HG03378 (cell line): Measurements from ENCODE around the gene CBFA2T2.
"Not testable (repeated sequence)": the region's sequence is repeated elsewhere in the genome, so short reads cannot be mapped to it uniquely, and the experiment has no call there.

Experiments
- ATAC-seq: cut with Tn5 transposase; IDR thresholded peaks from one replicate; pipeline ENCODE4 v1.9.1; 2021; ENCODE audit warnings: mild to moderate bottlenecking, moderate library complexity; ENCODE audit not compliant: unreplicated experiment

Gene CBFA2T2

DNA sequence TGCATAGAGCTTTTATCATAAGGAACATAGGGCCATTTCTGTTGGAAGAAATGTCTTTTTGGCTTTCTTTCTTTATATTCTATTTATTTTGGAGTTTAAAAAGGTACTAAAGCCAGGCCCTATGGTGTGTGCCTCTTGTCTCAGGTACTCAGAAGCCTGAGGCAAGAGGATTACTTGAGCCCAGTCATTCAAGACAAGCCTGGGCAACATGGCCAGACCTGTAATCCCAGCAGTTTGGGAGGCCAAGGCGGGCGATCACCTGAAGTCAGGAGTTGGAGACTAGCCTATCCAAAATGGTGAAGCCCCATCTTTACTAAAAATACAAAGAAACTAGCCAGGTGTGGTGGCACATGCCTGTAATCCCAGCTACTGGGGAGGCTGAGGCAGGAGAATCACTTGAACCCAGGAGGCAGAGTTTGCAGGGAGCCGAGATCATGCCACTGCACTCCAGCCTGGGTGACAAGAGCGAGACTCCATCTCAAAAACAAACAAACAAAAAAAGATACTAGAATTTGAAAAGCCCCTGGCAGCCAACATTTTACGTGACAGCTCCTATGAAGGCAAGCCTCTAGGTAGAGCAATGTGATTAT is 80.0 kb downstream of the CBFA2T2 start:
- no peak for ATAC-seq

DNA sequence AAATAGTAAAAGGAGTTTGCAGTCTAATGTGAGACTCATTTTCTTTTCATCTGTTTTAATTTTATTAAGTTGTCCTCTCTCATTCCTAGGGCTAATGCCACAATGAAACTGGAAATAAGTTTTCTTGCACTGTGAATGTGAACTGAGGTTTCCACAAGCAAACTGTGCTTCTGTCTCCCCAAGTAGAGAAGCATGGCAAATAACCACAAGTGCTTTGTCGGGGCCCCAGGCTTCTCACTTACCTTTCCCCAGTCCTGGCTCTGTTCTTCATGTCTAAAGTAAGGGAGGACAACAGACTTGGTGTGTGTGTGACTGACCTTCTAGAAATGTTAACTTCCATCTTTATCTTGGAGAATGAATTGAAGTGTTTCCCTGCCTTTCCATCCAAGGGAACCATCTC is 80.8 kb downstream of the CBFA2T2 start:
- ATAC-seq: no peak

DNA sequence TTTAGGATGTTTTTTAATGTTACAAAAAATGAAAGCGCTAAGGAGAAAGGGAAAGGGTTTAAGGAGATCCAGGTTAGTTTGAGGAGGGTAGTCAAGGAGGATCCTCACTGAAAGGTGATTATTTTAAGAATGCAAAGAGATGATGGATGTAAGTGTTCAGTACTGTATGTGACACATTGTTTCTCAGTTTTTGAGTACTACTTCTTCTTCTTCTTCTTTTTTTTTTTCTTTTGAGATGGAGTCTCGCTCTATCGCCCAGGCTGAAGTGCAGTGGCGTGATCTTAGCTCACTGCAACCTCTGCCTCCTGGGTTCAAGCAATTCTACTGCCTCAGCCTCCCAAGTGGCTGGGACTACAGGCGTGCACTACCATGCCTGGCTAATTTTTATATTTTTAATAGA is 83.4 kb downstream of the CBFA2T2 start:
- ATAC-seq: not testable (repeated sequence)

DNA sequence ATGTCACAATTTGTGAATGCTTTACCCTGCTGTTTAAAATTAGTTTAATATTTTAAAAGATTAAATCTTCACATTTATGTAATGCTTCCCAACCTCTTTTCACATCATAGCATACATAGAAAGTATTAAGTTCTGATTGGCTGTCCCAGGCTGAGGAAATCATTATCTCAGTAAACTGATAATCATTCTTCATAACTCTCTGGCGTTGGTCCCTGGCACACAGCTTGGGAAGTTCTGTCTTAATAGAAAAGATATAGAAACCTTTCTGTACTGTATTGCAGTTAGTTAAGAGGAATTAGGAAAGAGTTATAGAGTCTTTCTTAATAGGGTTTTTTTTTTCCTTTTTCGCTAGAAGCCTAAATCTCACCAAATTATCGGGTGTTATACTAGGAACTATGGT is 85.4 kb downstream of the CBFA2T2 start:
- no peak for ATAC-seq

DNA sequence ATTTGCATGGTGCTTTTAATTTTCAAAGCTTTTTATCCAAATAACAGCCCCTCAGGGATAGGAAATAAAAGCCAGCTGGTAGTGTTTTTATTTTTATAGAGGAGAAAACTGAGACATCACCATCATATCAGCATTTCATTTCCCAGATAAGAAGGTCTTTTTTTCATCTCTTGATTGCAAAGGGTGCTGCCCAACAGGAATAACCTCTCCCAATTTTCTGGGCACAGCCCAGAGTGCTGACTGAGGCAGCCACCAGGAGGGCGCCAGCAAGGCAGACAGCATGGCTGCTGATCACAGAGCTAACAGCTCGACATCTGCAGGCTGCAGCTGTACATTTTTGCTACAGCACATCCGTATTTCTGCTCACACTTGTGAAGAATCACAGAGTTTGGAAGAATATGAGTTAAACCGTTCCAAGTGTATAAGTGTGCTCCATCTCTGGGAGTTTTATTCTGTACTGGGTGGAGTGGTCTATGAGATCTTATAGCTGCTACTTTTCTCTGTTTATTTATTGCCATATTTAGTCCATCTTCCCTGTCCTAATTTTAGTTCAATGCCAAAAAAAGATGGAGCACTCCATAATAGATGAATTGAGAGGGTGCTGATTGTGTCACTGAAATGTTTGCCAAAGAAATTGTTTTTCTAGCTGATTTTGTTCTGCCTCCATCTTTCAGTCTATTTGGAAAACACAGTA is 86.7 kb downstream of the CBFA2T2 start:
- ATAC-seq: no peak

DNA sequence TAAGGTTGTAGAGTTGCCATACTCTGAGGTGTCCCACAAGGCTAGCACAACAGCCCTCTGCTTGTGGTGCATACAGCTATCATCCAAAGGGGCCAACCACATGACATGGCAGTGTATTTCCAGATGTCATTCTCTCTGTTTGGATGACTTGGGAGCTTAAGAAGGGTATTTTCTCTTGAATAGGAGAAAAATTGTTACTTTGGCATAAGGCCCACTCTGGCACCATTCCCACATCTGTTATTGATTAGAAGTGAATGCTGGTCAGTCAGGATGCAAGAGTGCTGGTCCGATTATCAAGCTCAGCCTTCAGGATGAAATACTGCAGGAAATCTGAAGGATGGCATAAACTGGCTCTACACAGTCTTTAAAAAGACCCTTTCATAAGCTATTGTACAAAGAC is 88.6 kb downstream of the CBFA2T2 start:
- no peak for ATAC-seq

DNA sequence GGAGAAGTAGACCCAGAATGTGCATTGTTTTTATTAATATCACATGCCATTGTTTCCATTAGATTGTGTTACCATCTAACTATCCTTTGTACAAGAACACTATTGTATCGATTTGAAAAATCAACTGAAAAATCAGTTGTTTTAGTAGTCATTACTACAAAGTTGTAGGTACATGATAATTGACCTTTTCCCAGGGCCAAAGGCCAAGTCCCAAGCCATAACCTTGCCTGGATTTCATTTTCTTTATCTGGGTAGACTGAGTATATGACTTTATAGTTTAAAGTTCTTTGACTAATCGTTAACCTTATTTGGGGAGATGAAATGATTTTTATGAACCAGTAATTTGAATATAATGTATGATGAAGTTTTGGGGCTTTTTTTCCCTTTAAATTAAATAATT is 93.2 kb downstream of the CBFA2T2 start:
- no peak for ATAC-seq

DNA sequence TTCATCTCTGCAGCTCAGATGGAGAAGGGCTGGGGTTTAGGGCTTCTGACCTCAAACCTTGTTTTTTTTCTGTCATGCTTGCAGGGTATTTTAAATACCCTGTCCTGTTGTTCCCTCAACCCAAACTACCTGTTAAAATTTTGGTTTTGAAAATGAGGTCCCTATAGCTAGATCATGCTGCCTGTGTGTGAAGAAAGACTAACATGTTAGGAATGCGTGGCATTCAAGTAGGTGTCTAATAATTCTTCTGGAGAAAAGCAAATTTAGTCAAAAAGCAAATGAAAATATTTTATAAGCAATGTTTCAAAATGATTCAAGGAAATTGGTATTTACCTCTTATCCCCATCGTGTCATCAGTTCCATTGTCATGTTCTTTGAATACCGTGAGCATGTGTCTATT is 95.1 kb downstream of the CBFA2T2 start:
- no peak for ATAC-seq

DNA sequence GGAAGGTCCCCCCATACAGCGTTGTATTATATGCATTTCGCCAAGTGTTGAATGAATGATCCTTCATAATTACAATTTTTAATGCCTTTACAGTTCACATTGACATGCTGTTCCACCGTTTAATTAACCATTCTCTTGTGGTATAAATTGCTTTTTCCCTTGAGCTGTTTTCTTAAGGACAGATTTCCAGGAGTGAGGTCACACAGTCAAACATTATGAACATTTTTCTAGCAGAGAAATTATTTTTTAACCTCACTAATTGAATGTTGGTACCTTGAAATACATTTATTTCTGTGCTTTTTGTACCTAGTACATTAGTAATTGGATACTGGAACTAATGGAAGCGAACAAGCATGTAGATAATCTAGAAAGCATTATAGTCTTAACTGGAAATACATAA is 95.5 kb downstream of the CBFA2T2 start:
- ATAC-seq: no peak

DNA sequence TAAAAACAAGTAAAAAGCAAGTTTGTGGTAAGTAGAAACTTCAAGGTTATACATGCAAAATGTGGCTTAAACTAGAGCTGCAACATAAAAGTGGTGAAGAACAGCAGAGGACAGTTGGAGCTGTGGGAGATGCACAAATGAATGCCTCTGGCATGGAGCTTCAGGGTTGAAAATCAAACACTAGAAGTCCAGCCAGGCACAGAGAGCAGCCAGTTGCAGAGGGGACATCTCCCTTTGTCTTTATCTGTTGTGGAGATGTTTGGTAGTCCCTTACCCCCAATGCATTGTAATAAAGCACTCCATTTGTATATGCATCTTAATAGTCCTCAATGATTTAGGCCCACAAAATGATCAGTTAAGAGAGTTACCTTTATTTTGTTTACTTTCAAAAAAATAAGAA is 99.2 kb downstream of the CBFA2T2 start:
- no peak for ATAC-seq

DNA sequence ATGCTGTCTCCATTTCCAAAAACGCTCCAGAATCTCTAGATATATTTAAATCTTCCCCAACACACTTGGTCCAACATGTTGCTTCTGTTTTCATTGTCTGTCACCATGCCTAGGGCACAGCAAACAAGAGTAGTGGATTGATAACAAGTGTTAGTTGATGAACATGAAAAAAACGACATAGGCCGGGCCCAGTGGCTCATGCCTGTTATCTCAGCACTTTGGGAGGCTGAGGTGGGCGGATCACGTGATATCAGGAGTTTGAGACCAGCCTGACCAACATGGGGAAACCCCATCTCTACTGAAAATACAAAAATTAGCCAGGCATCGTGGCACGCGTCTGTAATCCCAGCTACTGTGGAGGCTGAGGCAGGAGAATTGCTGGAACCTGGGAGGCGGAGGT is 102.0 kb downstream of the CBFA2T2 start:
- ATAC-seq: not testable (repeated sequence)

DNA sequence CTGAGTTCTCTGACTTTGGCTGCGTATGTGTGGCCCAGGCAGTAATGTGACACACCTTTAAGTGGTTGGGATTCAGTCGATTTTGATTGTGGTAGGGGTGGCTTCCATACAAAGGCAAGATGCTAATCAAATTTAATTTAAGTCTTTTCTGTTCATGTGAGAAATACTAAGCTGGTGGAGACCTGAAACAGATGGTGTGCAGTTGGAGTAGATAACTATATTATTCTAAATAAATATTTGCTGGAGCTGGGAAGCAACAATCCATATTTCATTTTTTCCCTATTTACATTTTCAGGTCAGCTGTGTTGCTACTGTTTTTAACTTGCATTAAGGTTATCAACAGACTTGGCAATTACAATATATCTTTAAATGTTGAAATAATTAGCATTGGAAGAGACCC is 104.8 kb downstream of the CBFA2T2 start:
- ATAC-seq: no peak

DNA sequence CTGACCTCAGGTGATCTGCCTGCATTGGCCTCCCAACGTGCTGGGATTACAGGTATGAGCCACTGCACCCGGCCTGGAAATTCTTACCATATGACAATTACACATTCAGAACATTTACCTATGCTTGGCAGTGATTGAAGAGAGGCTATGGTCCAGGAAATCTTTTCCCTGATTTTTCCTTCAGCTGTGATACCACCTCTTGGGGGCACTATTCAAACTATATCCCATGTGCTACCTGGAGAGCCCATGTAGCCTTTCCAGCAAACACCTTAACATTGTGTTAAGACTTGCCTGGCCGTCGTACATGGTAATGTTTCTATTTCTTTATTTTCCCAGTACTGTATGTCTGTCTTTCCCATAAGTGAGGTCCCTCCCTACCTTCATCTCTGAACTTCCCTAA is 110.5 kb downstream of the CBFA2T2 start:
- ATAC-seq: no peak

DNA sequence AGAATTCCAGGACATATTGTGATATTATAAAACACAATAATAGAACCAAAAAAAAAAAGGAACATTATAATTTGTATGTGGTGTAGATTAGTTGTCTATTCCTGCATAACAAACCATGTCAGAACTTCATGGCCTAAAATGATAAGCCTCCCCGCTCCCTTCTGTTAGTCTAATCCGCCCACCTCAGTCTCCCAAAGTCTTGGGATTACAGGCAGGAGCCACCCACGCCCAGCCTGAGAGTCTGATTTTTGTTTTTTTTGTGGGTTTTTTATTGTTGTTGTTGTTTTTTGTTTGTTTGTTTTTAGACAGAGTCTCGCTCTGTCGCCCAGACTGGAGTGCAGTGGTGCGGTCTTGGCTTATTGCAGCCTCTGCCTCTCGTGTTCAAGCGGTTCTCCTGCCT is 111.1 kb downstream of the CBFA2T2 start:
- ATAC-seq: no peak

DNA sequence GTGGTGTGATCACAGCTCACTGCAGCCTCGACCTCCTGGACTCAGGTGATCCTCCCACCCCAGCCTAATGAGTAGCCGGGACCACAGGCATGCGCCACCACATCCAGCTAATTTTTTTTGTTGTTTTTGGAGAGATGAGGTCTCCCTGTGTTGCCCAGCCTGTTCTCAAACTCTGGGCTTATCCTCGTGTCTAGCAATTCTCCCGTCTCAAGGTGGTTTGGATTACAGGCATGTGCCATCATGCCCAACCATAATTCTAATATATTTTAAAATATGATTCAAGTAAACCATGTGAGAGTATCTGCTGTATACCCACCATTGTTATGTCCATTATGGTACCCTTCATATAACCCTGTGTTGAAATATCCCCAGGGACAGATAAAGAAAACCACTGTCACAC is 112.0 kb downstream of the CBFA2T2 start:
- ATAC-seq: no peak

DNA sequence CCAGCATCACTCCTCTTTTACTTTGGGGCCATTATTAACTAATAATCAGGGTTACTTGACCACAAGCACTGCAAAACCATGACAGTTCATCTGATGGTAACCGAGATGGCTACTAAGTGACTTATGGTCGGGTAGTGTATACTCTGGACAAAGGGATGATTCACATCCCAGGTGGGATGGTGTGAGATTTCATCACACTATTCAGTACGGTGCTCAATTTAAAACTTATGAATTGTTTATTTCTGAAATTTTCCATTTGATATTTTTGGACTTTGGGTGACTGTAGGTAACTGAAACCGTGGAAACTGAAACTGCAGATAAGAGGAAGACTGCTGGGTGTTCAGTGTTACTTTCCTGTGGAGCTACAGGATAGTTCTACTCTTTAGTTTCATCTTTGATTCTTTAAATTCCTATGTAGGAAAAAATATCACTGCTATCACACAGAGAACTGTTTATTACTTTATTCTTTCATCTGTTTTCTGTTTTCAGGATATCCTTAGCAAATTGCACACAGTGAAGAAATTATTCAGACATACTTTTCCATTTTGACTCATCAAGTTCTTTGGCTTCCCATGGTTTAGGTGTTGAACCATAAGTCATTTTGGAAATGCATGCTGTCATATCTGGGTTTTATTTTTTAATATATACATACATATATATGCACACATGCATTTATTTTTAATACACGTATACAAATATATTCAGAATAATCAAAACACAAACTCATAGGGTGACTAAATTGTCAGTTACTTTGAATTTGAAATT is 113.1 kb downstream of the CBFA2T2 start:
- peak; percentile 45 for ATAC-seq

DNA sequence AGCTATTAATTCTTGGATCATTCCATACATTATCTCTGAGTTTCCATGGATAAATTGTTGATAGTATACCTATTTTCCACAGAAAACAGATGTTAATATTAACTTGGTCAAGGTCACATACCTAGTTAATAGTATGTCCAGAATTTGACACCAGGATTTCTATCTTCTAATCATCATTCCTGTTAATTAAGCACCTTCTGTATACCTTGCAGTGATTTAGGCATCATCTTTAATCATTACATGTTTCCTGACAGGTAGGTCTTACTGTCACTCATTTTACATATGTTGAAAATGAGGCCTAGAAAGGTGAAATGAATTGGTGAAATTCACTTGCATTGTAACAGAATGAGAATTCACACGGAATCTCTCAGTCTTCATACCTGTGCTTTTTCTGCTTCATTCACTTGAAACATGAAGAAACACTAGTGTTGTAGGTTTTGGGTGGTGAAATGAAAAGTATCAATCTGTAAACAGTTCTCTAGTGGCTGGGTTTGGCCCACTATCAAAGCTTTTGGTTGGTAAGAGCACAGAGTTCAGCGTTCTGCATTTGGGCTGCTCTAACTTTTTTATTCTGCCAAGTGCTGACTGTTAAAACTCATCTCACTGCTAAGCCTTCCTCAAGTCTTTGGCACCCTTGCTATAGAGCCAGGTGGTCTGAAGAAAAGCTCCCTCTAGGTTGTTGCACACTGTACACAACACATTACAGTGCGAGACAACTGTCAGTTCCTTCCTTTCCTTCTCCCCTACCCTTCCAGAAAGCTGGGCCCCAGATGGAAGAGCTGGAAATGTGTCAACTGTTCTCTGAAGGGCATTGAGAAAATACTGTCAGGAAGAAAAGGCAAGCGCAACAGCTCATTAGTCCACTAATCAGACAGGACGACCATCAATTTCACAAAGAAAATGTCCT is 114.4 kb downstream of the CBFA2T2 start:
- ATAC-seq: no peak

DNA sequence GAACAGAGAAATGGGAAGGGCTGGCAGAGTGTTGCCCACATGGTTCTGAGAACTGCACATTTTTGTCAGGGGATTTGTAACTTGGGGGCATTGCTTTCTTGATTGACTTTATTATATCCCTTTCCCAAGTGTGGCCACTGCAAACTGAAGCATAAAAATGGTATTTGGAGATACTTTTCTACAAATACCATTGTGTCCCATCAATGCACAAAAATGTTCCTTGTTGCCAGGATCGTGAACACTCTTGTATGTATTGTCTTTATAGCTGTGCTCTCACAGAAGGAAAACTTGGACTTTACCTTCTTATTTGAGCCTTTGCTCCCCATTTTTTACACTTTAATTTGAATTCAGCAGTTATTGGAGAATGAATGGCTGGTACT is 115.1 kb downstream of the CBFA2T2 start:
- no peak for ATAC-seq

DNA sequence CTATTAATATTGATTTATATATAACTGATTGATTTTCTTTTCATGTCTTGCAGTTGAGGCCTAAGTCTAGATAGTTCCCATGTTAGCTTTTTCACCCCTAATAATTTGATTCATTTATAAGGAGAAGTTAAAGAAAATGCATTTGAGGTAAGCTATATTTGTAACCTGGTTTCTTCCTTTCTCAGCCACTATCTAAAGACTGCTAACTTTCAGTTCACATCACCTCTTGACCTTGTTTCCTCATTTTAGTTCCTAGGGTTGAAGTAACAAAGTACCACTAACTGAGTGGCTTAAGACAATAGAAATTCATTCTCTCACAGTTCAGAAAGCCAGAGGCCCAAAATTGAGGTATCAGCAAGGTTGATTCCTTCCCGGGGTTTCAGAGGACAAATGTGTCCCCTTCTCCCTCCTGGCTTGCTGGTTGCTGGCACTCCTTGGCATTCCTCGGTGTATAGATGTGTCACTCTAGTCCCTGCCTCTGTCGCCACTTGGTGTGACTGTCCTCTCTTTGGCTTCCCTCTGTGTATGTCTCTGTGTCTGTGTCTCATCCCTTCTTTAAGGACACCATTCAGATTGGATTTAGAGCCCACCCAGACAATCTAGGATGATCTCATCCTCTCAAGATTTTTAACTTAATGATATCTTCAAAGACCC is 116.3 kb downstream of the CBFA2T2 start:
- peak; percentile 70 for ATAC-seq

DNA sequence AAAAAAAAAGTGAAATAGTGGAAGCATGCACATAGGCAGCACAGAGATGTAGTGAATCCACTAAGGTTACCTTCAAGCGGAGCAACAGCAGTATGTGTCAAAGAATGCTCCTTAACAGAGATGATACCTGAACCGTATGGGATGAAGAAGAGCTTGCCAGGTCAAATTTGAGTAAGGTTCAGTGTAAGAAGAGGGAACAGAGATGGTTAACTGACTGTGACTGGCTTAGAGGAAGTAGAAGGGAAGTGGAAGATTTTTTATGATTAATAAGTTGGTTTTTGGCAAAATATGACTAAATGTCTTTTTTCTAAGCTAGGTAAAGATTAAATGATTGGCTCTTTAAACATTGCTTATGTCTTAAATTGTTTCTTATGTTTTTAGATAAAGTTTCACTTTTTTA is 119.6 kb downstream of the CBFA2T2 start:
- ATAC-seq: no peak

DNA sequence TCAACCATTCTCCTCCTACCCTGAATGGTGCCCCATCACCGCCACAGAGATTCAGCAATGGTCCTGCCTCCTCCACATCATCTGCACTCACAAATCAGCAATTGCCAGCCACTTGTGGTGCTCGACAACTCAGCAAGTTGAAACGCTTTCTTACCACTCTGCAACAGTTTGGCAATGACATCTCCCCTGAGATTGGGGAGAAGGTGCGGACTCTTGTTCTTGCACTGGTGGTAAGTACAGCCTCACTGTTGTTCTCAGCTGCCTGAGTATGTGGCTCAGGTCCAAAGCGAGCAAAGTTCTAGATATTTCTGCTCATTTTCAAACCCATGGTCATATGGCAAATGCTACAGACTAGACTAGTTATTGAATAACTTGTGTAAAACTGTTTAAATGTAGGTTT is 121.2 kb downstream of the CBFA2T2 start:
- ATAC-seq: no peak
